C4-2B (cell line): ENCODE results near the gene MYO1D.
"Not testable (repeated sequence)": the region's sequence is repeated elsewhere in the genome, so short reads cannot be mapped to it uniquely, and the experiment has no call there.

ENCODE experiments used
- H3K27ac ChIP-seq: fragments of 450-650 bp; 2 replicates; pipeline ENCODE4 v1.5.1; 2017
- ZFX ChIP-seq: fragments of 450-650 bp; IDR thresholded peaks from 2 replicates; pipeline ENCODE4 v1.6.1; 2017
- TF ChIP-seq, protein P1 (sequence below): fragments of 450-650 bp; conservative IDR thresholded peaks from 2 replicates; pipeline ENCODE4 v1.5.1; 2017; ENCODE audit warnings: mild to moderate bottlenecking

Gene MYO1D

DNA sequence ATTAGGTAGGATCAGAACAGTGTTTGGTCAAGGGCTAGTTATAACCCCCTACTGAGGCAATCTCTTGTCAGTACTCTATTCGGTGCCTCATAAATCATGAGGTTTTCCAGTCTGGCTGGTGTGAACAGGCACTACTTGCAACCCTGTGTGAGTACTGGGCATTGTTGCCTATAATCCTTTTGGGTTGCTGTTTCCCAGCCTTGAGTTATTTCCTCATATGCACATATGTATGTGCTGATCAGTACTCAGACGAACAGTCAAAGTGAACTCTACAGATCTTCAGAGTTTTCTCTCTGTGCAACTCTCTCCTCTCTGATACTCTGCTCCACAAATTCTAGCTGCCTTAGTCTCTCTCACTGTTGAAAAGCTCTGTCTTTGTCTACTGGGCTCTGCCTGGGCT is 225.8 kb downstream of the MYO1D start:
- TF ChIP-seq, protein P1, sequence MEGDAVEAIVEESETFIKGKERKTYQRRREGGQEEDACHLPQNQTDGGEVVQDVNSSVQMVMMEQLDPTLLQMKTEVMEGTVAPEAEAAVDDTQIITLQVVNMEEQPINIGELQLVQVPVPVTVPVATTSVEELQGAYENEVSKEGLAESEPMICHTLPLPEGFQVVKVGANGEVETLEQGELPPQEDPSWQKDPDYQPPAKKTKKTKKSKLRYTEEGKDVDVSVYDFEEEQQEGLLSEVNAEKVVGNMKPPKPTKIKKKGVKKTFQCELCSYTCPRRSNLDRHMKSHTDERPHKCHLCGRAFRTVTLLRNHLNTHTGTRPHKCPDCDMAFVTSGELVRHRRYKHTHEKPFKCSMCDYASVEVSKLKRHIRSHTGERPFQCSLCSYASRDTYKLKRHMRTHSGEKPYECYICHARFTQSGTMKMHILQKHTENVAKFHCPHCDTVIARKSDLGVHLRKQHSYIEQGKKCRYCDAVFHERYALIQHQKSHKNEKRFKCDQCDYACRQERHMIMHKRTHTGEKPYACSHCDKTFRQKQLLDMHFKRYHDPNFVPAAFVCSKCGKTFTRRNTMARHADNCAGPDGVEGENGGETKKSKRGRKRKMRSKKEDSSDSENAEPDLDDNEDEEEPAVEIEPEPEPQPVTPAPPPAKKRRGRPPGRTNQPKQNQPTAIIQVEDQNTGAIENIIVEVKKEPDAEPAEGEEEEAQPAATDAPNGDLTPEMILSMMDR, result no peak
- TF ChIP-seq ZFX, result no peak

DNA sequence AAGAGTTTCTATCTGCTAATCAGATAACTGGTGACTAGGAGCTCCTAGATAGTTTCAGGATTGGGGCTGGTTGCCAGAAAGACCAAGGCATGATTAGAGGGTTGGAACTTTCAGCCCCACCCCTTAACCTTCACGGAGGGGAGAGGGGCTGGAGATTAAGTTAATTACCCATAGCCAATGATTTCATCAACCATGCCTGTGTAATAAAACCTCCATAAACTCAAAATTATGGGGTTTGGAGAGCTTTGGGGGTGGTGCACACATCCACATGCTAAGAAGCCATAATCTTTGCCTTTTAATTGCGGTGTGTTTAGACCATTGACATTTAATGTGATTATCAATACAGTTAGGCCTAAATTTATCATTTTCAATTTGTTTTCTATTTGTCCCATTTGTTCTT is 228.5 kb downstream of the MYO1D start:
- no peak overlapping the region for H3K27ac ChIP-seq
- TF ChIP-seq, protein P1, result no peak
- no peak for TF ChIP-seq ZFX

More for the DNA sequence above, 225.8 kb downstream of the MYO1D start:
- no peak overlapping the region for H3K27ac ChIP-seq

DNA sequence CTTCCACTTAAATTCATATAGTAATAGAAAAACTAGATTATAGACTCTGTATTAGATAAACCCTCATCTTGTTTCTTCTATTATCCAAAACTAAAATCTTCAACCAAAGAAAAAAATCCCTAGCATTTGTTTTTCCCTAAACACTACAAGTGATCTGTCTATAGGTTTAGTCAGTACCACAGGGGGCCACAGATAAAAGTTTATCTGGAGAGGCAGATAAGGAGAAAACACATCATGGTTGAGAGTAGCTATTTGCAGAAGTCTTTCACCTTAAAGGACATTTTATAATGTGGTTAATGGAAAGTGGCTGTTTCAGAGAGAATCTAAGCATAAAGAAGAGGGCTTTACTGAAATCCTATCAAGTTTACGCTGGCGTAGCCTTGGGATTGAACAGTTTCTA is 230.0 kb downstream of the MYO1D start:
- H3K27ac ChIP-seq, result no peak overlapping the region
- TF ChIP-seq, protein P1, result no peak
- no peak for TF ChIP-seq ZFX

DNA sequence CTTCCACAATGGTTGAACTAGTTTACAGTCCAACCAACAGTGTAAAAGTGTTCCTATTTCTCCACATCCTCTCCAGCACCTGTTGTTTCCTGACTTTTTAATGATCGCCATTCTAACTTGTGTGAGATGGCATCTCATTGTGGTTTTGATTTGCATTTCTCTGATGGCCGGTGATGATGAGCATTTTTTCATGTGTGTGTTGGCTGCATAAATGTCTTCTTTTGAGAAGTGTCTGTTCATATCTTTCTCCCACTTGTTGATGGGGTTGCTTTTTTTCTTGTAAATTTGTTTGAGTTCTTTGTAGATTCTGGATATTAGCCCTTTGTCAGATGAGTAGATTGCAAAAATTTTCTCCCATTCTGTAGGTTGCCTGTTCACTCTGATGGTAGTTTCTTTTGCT is 235.4 kb downstream of the MYO1D start:
- not testable (repeated sequence) for H3K27ac ChIP-seq

DNA sequence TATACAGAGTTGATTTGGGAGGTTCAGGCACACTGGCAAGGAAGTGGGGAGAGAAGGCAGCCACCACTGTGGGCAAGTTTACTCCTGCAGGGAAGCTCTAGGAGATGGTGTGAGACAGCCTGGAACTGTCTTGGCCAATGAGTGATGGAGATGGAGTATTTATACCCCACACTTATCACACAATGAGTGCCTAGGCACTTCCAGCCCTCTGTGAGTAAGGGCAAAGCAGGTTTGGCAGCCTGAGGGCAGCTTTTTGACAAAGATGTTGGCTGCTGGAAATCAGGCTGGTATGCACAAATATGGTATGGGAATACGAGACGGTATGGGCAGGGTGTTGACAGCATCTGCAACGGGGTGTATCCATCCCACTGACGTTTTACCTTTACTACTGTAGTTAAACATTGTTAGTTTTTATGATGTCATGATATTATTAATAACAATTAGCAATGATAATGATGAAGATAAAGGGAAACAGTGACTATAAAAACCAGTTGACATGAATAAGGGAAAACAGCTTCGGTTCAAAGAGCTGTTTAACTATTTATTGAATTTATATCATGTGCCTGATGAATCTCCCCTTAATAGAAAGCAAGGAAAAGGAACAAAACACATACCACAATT is 240.2 kb downstream of the MYO1D start:
- TF ChIP-seq, protein P1, result no peak
- no peak for TF ChIP-seq ZFX
- no peak overlapping the region for H3K27ac ChIP-seq

DNA sequence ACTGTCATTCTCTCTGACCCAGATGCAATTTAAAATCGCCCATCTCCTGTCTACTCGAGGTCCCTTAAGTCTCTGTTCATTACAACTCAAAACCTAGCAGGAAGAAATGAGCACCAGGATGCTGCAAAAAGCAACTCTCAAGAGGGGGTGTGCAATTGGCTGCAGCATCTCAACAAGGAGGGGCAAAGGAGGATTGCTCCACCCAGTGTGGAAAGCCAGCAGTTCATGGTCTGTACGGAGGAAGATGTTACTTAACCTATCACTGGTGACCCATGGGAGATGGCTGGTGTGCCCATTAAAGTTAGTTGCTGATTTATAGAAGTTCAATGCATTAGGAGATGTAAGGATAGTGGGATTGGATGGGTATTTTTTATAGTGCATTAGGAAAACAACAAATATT is 242.8 kb downstream of the MYO1D start:
- no peak for TF ChIP-seq ZFX
- TF ChIP-seq, protein P1, result no peak
- no peak overlapping the region for H3K27ac ChIP-seq

DNA sequence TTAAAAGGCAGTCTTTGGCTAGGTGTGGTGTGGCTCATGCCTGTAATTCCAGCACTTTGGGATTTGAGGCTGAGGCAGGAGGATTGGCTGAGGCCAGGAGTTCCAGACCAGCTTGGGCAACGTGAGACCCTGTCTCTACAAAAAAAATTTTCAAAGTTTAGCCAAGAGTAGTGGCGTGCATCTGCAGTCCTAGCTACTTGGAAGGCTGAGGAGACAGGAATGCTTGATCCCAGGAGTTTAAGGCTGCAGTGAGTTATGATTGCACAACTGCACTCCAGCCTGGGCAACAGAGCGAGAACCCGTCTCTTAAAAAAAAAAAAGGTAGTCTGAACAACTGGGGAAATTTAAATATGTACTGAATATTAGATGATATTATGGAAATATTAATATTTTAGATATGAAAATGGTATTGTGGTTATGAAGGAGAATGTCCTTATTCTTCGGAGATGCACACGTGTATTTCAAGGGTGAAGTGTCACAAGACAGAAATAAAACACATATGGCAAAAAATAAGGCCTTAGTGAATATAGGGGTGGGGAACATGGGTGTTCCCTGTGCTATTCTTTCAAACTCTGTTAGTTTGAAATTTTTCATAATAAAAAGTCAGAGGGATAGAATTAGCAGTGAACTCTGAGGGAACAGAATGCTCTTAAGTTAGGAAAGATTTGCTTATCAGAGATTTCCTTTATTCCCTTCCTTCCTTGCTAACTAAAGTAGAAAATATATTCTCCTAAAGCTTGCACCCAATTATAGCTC is 245.4 kb downstream of the MYO1D start:
- no peak overlapping the region for H3K27ac ChIP-seq
- TF ChIP-seq, protein P1, result no peak
- no peak for TF ChIP-seq ZFX
